ENCODE measurements around the gene KRTAP10-4.
"Not testable (repeated sequence)": the region's sequence is repeated elsewhere in the genome, so short reads cannot be mapped to it uniquely, and the experiment has no call there.

Gene KRTAP10-4

DNA sequence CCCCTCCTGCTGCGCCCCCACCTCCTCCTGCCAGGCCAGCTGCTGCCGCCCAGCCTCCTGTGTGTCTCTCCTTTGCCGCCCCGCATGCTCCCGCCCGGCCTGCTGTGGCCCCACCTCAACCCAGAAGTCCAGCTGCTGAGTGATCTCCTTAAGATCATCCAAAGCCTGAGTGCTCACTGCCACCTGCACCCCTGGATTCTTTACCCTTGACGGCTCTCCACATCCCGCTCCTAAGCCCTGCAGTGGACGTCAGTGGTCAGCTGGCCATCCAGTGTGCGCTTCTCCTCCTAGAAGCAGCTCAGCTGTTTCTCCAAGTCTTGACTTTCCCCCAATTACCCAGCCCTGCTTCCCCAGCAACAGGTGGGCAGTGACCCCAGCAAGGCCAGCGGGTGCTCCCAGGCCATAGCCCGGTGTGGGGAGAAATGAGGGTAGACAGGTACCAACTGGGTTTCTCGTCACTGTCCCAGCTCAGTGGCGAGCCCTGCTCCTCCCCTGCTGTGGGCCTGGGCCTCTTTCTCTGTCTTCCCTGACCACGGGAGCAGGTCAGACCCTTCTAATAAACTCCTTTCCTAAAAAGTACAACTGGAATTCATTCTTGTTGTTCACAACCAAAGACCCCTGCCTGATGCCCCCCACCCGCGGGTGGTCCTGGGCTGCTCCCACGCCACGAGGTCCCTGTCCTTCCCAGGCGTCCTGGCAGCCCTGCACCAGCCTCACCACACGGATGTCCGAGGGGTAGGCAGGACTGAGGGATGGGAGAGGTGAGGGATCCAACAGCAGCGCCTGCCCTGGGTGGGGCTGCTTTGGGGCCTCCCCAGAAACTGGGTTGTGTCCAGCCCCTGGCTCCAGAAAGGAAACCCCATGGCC is 28.3 kb downstream of the KRTAP10-4 start:
- no peak for DNase-seq

DNA sequence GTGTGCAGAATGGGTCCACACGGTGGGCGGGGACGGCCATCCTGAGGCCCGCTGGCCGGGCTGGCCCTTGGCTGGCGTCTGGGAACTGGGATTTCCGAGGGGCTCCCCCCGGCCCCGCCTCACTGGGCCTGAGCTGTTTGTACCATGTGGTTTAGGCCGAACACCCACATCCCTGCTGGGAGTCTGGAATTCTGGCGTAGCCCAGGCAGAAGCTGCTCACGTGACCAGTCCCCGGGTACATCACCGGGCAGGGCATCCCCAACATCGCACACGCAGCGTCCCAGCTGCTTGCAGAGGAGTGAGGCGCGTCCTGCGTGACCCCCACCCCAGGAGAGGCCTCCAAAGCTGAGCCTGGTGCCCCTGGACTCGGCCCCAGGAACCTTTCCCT is 28.9 kb downstream of the KRTAP10-4 start:
- no peak for DNase-seq

GRCh38 chr21:44603109-44603875 is 29.8 kb downstream of the KRTAP10-4 start:
- DNase-seq: no peak

DNA sequence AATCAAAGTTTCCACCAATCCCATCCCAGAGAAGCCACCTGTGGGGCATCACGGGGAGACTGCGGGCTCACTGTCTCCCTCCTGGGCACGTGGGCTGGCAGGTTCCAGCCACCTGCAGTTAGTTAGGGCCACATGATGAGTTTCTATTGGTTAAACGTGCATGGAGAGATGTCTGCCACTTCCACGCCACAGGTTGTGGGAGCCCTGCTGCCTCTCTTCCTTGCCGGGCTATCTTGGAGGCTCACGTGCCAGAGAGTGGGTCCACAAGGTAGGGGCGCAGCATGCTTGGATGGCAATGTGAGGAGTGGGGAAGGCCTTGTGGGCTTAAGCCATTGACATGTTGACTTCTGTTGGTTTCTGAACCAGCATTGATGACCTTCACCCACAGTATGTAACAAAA is 30.4 kb downstream of the KRTAP10-4 start:
- no peak for DNase-seq

DNA sequence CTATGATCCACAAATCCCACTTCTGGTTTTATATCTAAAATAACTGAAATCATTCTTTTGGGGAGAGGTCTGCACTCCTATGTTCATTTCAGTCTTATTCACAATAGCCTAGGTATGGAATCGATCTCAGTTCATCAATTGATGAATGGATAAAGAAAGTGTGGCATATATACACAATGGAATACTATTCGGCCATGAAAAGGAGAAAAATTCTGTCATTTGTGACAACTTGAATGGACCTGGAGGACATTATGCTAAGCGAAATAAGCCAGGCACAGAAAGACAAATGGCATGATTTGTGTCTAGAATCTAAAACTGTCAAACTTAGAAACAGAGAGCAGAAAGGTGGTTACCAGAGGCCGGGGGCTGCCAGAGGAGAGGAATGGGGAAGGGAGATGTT is 33.0 kb downstream of the KRTAP10-4 start:
- DNase-seq: no peak

GRCh38 chr21:44609193-44609592 is 35.7 kb downstream of the KRTAP10-4 start:
- no peak for DNase-seq

- not testable (repeated sequence) for DNase-seq
Observed at GRCh38 chr21:44610157-44610843, 36.8 kb downstream of the KRTAP10-4 start.

- DNase-seq: no peak
Observed at GRCh38 chr21:44611551-44611950, 38.0 kb downstream of the KRTAP10-4 start.

DNA sequence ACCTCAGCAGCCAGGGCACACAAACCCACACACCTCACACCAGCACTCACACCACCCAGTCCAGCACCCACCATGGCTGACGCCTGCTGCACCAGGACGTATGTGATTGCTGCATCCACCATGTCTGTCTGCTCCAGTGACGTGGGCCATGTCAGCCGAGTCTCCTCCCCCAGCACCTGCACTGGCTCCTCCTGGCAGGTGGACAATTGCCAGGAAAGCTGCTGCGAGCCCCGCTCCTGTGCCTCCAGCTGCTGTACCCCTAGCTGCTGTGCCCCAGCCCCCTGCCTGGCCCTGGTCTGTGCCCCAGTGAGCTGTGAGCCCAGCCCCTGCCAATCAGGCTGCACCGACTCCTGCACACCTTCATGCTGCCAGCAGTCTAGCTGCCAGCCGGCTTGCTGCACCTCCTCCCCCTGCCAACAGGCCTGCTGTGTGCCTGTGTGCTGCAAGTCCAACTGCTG is 38.5 kb downstream of the KRTAP10-4 start, which contains the start of gene KRTAP10-8:
KRTAP10-8 (plus strand) TSS at position 51 of the 458 bp plus-strand sequence; CDS start at position 73, 22 bp downstream.
- no peak for DNase-seq

DNA sequence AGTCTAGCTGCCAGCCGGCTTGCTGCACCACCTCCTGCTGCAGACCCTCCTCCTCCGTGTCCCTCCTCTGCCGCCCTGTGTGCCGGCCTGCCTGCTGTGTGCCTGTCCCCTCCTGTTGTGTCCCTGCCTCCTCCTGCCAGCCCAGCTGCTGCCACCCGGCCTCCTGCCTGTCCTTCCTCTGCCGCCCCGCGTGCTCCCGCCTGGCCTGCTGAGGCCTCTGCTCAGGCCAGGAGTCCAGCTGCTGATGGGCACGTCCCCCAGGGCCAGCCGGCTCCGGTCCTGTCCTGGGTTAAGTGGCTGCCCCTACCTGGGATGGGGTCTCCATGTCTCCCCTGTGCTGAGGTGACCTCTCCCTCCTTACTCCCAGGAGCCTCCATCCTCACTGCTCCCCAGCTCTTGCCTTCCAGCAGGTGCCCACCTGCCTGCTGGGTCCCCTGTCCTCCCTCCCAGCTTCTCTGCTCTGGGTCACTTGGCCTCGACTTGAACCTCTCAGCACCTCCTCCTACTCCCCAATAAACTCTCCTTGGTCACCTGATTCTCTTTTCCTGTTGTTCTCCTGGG is 39.2 kb downstream of the KRTAP10-4 start:
- no peak for DNase-seq

DNA sequence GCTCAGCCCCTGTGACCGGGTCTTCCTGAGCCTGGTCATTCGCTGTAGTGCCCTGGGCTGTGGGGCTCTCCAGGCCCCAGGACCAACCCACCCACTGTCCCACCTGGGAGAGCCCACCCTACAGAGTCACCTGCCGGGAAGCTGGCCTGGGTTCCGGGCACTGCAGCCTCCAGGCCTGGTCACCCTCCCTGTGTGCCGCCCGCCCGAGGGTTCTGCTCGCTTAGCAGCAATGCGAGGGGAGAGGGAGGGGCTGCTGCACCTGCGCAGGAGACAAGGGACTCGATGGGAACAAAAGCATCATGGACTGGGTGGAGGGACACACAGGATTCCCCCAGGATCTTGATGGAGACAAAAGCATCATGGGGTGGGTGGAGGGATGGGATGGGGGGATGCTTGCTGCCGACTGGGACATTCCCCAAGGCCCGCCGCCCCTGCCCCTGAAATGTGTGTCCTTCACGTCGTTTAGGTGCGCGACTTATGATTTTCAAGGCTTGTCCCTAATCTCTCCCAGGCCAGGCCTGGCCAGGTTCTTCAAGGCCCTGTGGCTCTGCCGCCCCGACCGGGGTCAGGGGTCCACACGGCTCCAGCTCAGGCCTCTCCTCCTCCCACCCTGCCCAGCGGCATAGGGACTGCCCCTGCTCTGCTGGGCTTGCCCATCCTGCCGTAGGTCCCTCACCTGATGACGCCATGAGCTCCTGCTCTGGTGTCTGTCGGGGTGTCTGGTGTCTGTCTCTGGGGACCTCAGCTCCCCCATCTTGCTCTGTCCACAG is 40.0 kb downstream of the KRTAP10-4 start:
- no peak for DNase-seq

- DNase-seq: no peak
Observed at GRCh38 chr21:44614161-44614631, 40.7 kb downstream of the KRTAP10-4 start.

DNA sequence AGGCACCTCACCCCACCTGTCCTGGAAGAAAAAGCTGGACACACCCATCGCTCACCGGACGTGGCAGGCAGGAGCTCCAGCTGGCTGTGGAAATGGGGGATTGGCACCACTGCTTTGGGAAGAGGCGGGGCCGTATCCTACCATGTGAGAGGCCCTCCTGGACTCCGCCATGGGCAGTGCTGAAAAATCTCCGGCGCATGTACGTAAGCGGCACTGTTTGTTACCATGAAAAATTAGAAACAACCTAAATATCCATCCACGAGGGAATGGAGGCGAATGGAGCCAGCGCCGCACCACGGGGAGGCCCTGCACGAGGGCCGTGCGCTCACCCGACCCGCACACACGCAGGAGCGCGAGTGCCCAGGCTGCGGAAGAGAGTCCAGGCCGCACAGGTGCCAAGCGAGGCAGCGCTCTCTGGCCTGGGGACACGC is 41.4 kb downstream of the KRTAP10-4 start:
- DNase-seq: no peak

- no peak for DNase-seq
Observed at GRCh38 chr21:44615466-44615865, 41.9 kb downstream of the KRTAP10-4 start.

- DNase-seq: peak; percentile 32
Observed at GRCh38 chr21:44615911-44616590, 42.5 kb downstream of the KRTAP10-4 start.

GRCh38 chr21:44616591-44616926 is 43.0 kb downstream of the KRTAP10-4 start:
- no peak for DNase-seq

- DNase-seq: no peak
Observed at GRCh38 chr21:44617071-44617501, 43.6 kb downstream of the KRTAP10-4 start.

- no peak for DNase-seq
Observed at GRCh38 chr21:44618504-44618903, 45.0 kb downstream of the KRTAP10-4 start.

DNA sequence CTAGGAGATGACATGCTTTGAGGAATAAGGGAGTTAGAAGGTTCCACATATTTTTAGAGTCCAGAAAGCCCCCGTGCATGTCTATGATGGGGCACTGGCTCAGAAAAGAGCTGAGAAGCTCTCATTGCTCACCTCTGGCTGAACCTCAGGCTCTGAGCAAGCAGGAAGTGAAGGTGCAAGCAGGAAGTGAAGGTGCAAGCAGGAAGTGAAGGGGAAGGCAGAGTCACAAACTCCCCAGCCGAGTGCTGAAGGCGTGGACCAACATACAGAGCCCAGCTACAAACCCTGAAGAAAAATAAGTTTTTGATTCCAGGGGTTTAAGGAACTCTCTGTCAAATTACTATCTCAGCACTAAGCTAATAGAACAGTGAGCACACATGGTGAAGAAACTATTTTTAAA is 45.4 kb downstream of the KRTAP10-4 start:
- no peak for DNase-seq

GRCh38 chr21:44619886-44620285 is 46.4 kb downstream of the KRTAP10-4 start:
- no peak for DNase-seq

- DNase-seq: no peak
Observed at GRCh38 chr21:44623575-44623974, 50.0 kb downstream of the KRTAP10-4 start.
